Lung (tissue), 12 donors: Measurements from ENCODE around the gene SAMM50. TPM values are rescaled to one million over a fixed set of nuclear protein-coding genes. Genes with fewer than 3 reads are reported as not detected.

Experiments used
- ATAC-seq: fragments of 200-7000 bp; cut with Tn5 transposase; one replicate; pipeline ENCODE4 v1.9.1; 2020; ENCODE audit warnings: moderate number of reproducible peaks; ENCODE audit not compliant: insufficient read depth, low FRiP score
- DNase-seq, 3 donors: peaks; one replicate each; pipeline ENCODE4 v3.0.0-alpha.2; 2013 to 2017
- H3K27ac ChIP-seq, 2 donors: one replicate each; pipeline ENCODE4 v1.5.1; 2013; ENCODE audit warnings: mild to moderate bottlenecking in 2 of 2, moderate library complexity in 2 of 2, control low read depth in 1 of 2, inconsistent platforms in 1 of 2, low read depth in 1 of 2, low read length in 1 of 2
- H3K27me3 ChIP-seq, 3 donors: one replicate each; pipeline ENCODE4 v1.5.1; 2013; ENCODE audit warnings: low read length in 2 of 3; ENCODE audit not compliant: control insufficient read depth in 3 of 3, insufficient read depth in 3 of 3
- H3K36me3 ChIP-seq, 4 donors: one replicate each; pipeline ENCODE4 v1.5.1; 2013; ENCODE audit warnings: low read length in 4 of 4, mild to moderate bottlenecking in 1 of 4, moderate library complexity in 1 of 4; ENCODE audit not compliant: control insufficient read depth in 4 of 4, insufficient read depth in 4 of 4
- H3K4me1 ChIP-seq, 5 donors: one replicate each; pipeline ENCODE4 v1.5.1; 2013; ENCODE audit warnings: low read length in 5 of 5, mild to moderate bottlenecking in 2 of 5, moderate library complexity in 1 of 5; ENCODE audit not compliant: control insufficient read depth in 5 of 5, insufficient read depth in 5 of 5
- H3K4me3 ChIP-seq: one replicate; pipeline ENCODE4 v1.5.1; 2013; ENCODE audit warnings: mild to moderate bottlenecking, control low read depth, moderate library complexity
- H3K9ac ChIP-seq, 2 donors: one replicate each; pipeline ENCODE4 v1.5.1; 2013; ENCODE audit warnings: low read length in 2 of 2, control low read depth in 1 of 2; ENCODE audit not compliant: insufficient read depth in 1 of 2
- H3K9me3 ChIP-seq, 4 donors: one replicate each; pipeline ENCODE4 v1.5.1; 2013; ENCODE audit warnings: low read length in 3 of 4, mild to moderate bottlenecking in 1 of 4, moderate library complexity in 1 of 4; ENCODE audit not compliant: control insufficient read depth in 4 of 4, insufficient read depth in 3 of 4
- WGBS, 2 donors: extraction: QIAGEN DNeasy Blood & Tissue Kit; methylation state at CpG; one replicate each; pipeline ENCODE4 v1.1.7; 2013; 5-methylcytosine and 5-hydroxymethylcytosine counted together
- polyA plus RNA-seq, 2 donors: library from polyadenylated mRNA; stranded (reverse); fragments of 200-250 nt; gene quantifications; one replicate each; pipeline ENCODE4 v1.2.1, GENCODE V29; 2013
- total RNA-seq, 2 donors: library from RNA; depleted of rRNA in 1 of 2; stranded (reverse); fragments of >200 nt in 1 of 2; gene quantifications; one replicate each; pipeline ENCODE4 v1.2.1, GENCODE V29; 2014 to 2021
- TF ChIP-seq, protein P1 (sequence below): IDR thresholded peaks from 2 replicates; pipeline ENCODE4 v1.5.1; 2012; ENCODE audit warnings: mild to moderate bottlenecking; ENCODE audit errors: control extremely low read depth, extremely low read depth
- donor health status: control.
- donor health status: control.
- donor health status: Bipolar disorder and iron deficiency.
- donor health status: healthy.
- donor health status: DM: yes; HTN: yes; CAD: no.

Gene SAMM50
- total and polyA plus RNA-seq, 4 donors = 11.2 to 35.9 (median 30.5) TPM

DNA sequence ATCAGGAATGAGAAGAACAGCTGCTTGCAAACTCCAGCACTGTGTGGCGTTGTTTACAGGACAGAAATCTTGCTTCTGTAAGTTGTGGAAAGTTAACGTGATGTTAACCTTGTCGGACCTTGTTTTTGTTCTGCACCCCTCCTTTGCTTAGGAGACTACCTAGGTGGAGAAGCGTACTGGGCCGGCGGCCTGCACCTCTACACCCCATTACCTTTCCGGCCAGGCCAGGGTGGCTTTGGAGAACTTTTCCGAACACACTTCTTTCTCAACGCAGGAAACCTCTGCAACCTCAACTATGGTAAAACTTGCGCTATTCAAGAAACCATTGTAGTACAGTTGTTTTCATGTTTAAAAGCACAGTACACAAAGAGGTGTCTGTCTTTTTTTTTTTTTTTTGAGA lies 33.7 kb downstream of the SAMM50 start:
- Histone ChIP-seq H3K27ac (no peak overlapping the region), H3K4me3 (no peak overlapping the region), H3K36me3 (peaks cover 18 to 42% (median 38%) of the 10 kb centered on the region in 4 donors), H3K4me1 (no peaks in the 10 kb centered on the region), H3K9ac (no peak overlapping the region), H3K27me3 (no peaks in the 10 kb centered on the region), H3K9me3 (no peaks in the 10 kb centered on the region)
- no peak for ATAC-seq
- no peak for DNase-seq
- 89 to 95% methylated on average over 10 of the region's 10 CpGs for WGBS, 2 donors
- TF ChIP-seq, protein P1, sequence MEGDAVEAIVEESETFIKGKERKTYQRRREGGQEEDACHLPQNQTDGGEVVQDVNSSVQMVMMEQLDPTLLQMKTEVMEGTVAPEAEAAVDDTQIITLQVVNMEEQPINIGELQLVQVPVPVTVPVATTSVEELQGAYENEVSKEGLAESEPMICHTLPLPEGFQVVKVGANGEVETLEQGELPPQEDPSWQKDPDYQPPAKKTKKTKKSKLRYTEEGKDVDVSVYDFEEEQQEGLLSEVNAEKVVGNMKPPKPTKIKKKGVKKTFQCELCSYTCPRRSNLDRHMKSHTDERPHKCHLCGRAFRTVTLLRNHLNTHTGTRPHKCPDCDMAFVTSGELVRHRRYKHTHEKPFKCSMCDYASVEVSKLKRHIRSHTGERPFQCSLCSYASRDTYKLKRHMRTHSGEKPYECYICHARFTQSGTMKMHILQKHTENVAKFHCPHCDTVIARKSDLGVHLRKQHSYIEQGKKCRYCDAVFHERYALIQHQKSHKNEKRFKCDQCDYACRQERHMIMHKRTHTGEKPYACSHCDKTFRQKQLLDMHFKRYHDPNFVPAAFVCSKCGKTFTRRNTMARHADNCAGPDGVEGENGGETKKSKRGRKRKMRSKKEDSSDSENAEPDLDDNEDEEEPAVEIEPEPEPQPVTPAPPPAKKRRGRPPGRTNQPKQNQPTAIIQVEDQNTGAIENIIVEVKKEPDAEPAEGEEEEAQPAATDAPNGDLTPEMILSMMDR = no peak

DNA sequence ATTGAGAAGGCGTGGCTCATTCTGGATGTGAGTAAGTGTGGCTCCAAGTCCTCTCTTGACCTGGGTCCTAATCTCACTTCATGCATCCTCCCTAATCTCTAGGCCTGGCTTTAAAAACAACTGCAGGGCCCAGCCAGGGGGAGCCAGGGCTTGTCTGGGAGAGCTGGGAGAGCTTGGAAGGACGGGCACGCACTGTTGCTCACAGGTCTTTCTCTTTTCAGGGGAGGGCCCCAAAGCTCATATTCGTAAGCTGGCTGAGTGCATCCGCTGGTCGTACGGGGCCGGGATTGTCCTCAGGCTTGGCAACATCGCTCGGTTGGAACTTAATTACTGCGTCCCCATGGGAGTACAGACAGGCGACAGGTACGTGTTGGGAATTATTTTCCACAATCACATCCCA lies 34.8 kb downstream of the SAMM50 start:
- H3K4me1 ChIP-seq = no peaks in the 10 kb centered on the region
- DNase-seq (no peak), ATAC-seq (no peak)
- WGBS, 2 donors = 92 to 96% methylated on average over 13 of the region's 13 CpGs
- no peak overlapping the region for H3K4me3 ChIP-seq
- H3K27me3 ChIP-seq = no peaks in the 10 kb centered on the region
- peaks cover 15 to 42% (median 41%) of the 10 kb centered on the region in 4 donors for H3K36me3 ChIP-seq
- TF ChIP-seq, protein P1 = no peak
- H3K27ac ChIP-seq = no peak overlapping the region
- H3K9me3 ChIP-seq = no peaks in the 10 kb centered on the region
- no peak overlapping the region for H3K9ac ChIP-seq

DNA sequence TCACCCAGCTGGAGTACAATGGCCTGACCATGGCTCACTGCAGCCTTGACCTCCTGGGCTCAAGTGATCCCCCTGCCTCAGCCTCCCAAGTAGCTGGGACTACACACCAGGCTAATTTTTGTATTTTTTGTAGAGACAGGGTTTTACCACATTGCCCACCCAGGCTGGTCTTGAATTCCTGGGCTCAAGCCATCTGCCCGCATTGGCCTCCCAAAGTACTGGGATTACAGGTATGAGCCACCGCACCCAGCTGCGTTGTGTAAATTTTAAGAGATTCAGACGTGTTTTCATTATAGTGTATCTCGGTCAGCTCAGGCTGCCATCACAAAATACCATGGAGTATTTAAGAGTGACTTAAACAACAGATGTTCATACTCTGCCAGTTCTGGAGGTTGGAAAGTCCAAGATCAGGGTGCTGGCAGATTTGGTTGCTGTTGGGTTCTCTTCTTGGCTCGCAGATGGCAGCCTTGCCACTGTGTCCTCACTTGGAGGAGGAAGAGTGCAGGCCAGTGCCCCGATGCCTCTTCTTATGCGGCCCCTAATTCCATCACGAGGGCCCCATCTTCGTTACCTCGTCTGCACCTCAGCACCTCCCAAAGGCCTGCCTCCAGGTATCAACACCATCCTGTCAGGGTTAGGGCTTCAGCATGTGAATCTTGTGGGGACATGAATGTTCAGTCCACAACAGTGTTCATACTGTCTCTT lies 36.2 kb downstream of the SAMM50 start:
- ATAC-seq (no peak), DNase-seq (no peak)
- Histone ChIP-seq H3K4me3 (no peak overlapping the region), H3K27me3 (no peaks in the 10 kb centered on the region), H3K36me3 (peaks cover 12 to 39% (median 36%) of the 10 kb centered on the region in 4 donors), H3K27ac (no peak overlapping the region), H3K9me3 (no peaks in the 10 kb centered on the region), H3K9ac (no peak overlapping the region), H3K4me1 (peaks cover 0 to 4% (median 0%) of the 10 kb centered on the region in 5 donors)
- TF ChIP-seq, protein P1 = no peak
- WGBS, 2 donors = 96% methylated on average over 11 of the region's 11 CpGs

DNA sequence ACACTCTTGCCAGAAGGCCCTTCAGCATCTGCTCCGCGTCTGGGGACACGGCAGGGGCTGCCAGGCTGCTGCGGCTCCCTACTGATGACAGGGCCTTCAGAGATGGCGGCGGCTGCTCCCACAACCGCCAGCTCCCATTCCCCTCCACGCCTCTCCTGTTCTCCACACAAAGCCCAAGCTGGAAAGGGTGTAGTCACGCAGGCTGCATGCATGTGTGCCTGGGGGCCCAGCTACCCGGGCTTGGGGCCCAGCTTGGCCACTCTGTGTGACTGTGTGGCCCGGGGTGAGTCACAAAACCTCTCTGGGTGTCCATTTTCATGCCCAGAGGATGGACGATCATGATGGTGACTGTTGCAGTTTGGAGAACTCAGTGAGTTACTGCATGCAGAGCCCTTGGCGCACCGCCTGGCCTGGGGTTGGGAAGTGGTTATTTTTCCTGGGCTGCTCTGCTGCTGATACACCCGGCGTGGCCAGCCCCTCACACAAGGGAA lies 37.1 kb downstream of the SAMM50 start:
- peaks cover 9 to 42% (median 39%) of the 10 kb centered on the region in 4 donors for H3K36me3 ChIP-seq
- peaks cover 0 to 4% (median 0%) of the 10 kb centered on the region in 5 donors for H3K4me1 ChIP-seq
- H3K27me3 ChIP-seq = no peaks in the 10 kb centered on the region
- ATAC-seq = peak; percentile 2
- H3K9ac ChIP-seq = no peak overlapping the region
- no peak for DNase-seq
- no peak overlapping the region for H3K27ac ChIP-seq
- H3K4me3 ChIP-seq = no peak overlapping the region
- no peaks in the 10 kb centered on the region for H3K9me3 ChIP-seq
- TF ChIP-seq, protein P1 = no peak
- WGBS, 2 donors = 82% methylated on average over 16 of the region's 16 CpGs
